Tibial nerve (tissue), 4 donors: ENCODE results near the gene ZNFX1. TPM values are rescaled to one million over a fixed set of nuclear protein-coding genes. Genes with fewer than 3 reads are reported as not detected.

Source experiments
- DNase-seq, 2 donors: peaks; one replicate each; pipeline ENCODE4 v3.0.0-alpha.2; 2019; ENCODE audit warnings: low spot score in 2 of 2
- H3K27ac ChIP-seq, 4 donors: fragments of 200-600 bp; sonication (generic) in 3 of 4; one replicate each; pipeline ENCODE4 v1.5.1; 2017 to 2019; ENCODE audit warnings: mild to moderate bottlenecking in 1 of 4
- H3K27me3 ChIP-seq, 2 donors: fragments of 200-600 bp; sonication (generic) in 1 of 2; one replicate each; pipeline versions ENCODE4 v1.5.1 to v1.6.0; 2017 to 2019
- H3K36me3 ChIP-seq, 3 donors: fragments of 200-600 bp; sonication (generic); one replicate each; pipeline ENCODE4 v1.5.1; 2018 to 2019
- H3K4me1 ChIP-seq, 4 donors: fragments of 200-600 bp; sonication (generic) in 3 of 4; one replicate each; pipeline ENCODE4 v1.5.1; 2017 to 2019
- H3K4me3 ChIP-seq, 4 donors: fragments of 200-600 bp; sonication (generic) in 3 of 4; one replicate each; pipeline ENCODE4 v1.5.1; 2017 to 2019; ENCODE audit warnings: mild to moderate bottlenecking in 1 of 4, moderate library complexity in 1 of 4
- H3K9me3 ChIP-seq, 4 donors: fragments of 200-600 bp; sonication (generic) in 3 of 4; one replicate each; pipeline ENCODE4 v1.5.1; 2017 to 2019
- CTCF ChIP-seq, 5 experiments: fragments of 200-600 bp in 3 of 5; fragments of 450-650 bp in 2 of 5; sonication (generic) in 3 of 5; IDR thresholded peaks; one replicate each; pipeline ENCODE4 v1.5.1; 2016 to 2019; ENCODE audit warnings: antibody characterized with exemption in 5 of 5, mild to moderate bottlenecking in 3 of 5, moderate library complexity in 2 of 5
- EP300 ChIP-seq, 2 donors: sonication (generic); formaldehyde crosslinking; IDR thresholded peaks; one replicate each; pipeline ENCODE4 v1.6.1; 2017; ENCODE audit warnings: antibody characterized with exemption in 2 of 2, mild to moderate bottlenecking in 1 of 2
- POLR2A ChIP-seq, 2 donors: fragments of 450-650 bp; IDR thresholded peaks; one replicate each; pipeline ENCODE4 v1.6.1; 2017; ENCODE audit warnings: antibody characterized with exemption in 2 of 2, mild to moderate bottlenecking in 2 of 2, moderate library complexity in 2 of 2
- WGBS, 2 donors: methylation state at CpG; one replicate each; pipeline ENCODE4 v1.1.5; 2018; 5-methylcytosine and 5-hydroxymethylcytosine counted together
- total RNA-seq, 4 donors: library from RNA; depleted of rRNA; stranded (reverse); fragments of >200 nt; gene quantifications; one replicate each; pipeline ENCODE4 v1.1.0, GENCODE V29; 2016

The ZNFX1 gene
- total RNA-seq, 4 donors from 2014 or later = 35.0 to 45.2 (median 39.1) TPM

GRCh38 chr20:49273696-49274277, 4.1 kb downstream of the ZNFX1 start:
- DNase-seq = no peak

GRCh38 chr20:49272654-49273053, 5.2 kb downstream of the ZNFX1 start:
- Histone ChIP-seq H3K4me3 (no peak overlapping the region), H3K36me3 (peaks cover 0 to 76% (median 25%) of the 10 kb centered on the region in 3 donors), H3K9me3 (no peaks in the 10 kb centered on the region), H3K27ac (no peak overlapping the region), H3K27me3 (no peaks in the 10 kb centered on the region), H3K4me1 (peaks cover 0 to 71% (median 33%) of the 10 kb centered on the region in 4 donors)
- no peak for TF ChIP-seq CTCF (IDR thresholded peaks at IDR 0.05)
- no peak for TF ChIP-seq POLR2A (IDR thresholded peaks at IDR 0.05)
- no peak for TF ChIP-seq EP300 (IDR thresholded peaks at IDR 0.05)
- WGBS, 2 donors = 79 to 86% methylated on average over 1 of the region's 1 CpG
- DNase-seq = no peak

More at GRCh38 chr20:49273696-49274277, 4.1 kb downstream of the ZNFX1 start:
- H3K36me3 ChIP-seq = peaks cover 0 to 67% (median 25%) of the 10 kb centered on the region in 3 donors
- peaks cover 0 to 61% (median 29%) of the 10 kb centered on the region in 4 donors for H3K4me1 ChIP-seq
- WGBS, 2 donors = 92 to 95% methylated on average over 8 of the region's 8 CpGs
- H3K27ac ChIP-seq = no peak overlapping the region
- TF ChIP-seq EP300 (IDR thresholded peaks at IDR 0.05) = no peak
- TF ChIP-seq CTCF (IDR thresholded peaks at IDR 0.05) = no peak
- TF ChIP-seq POLR2A (IDR thresholded peaks at IDR 0.05) = no peak
- no peaks in the 10 kb centered on the region for H3K9me3 ChIP-seq
- H3K4me3 ChIP-seq = no peak overlapping the region
- no peaks in the 10 kb centered on the region for H3K27me3 ChIP-seq

GRCh38 chr20:49270736-49271135, 7.1 kb downstream of the ZNFX1 start:
- no peaks in the 10 kb centered on the region for H3K27me3 ChIP-seq
- H3K9me3 ChIP-seq = no peaks in the 10 kb centered on the region
- no peak for DNase-seq
- TF ChIP-seq CTCF (IDR thresholded peaks at IDR 0.05) (no peak), POLR2A (IDR thresholded peaks at IDR 0.05) (no peak), EP300 (IDR thresholded peaks at IDR 0.05) (no peak)
- peaks cover 0 to 81% (median 25%) of the 10 kb centered on the region in 3 donors for H3K36me3 ChIP-seq
- 94 to 98% methylated on average over 5 of the region's 5 CpGs for WGBS, 2 donors
- no peak overlapping the region for H3K4me3 ChIP-seq
- no peak overlapping the region for H3K27ac ChIP-seq
- H3K4me1 ChIP-seq = peaks cover 0 to 73% (median 28%) of the 10 kb centered on the region in 4 donors

GRCh38 chr20:49270177-49270576, 7.7 kb downstream of the ZNFX1 start:
- no peak overlapping the region for H3K4me3 ChIP-seq

GRCh38 chr20:49268600-49269365, 9.1 kb downstream of the ZNFX1 start:
- DNase-seq = no peak
- peaks cover 0 to 63% (median 21%) of the 10 kb centered on the region in 4 donors for H3K4me1 ChIP-seq
- 88 to 100% methylated on average over 1 of the region's 1 CpG for WGBS, 2 donors
- H3K27me3 ChIP-seq = no peaks in the 10 kb centered on the region
- H3K36me3 ChIP-seq = peaks cover 0 to 83% (median 22%) of the 10 kb centered on the region in 3 donors
- H3K9me3 ChIP-seq = no peaks in the 10 kb centered on the region
- TF ChIP-seq POLR2A (IDR thresholded peaks at IDR 0.05) (no peak), CTCF (IDR thresholded peaks at IDR 0.05) (no peak), EP300 (IDR thresholded peaks at IDR 0.05) (no peak)
- no peak overlapping the region for H3K4me3 ChIP-seq
- H3K27ac ChIP-seq = no peak overlapping the region

More at GRCh38 chr20:49270177-49270576, 7.7 kb downstream of the ZNFX1 start:
- no peak for DNase-seq
- H3K27ac ChIP-seq = no peak overlapping the region
- no peaks in the 10 kb centered on the region for H3K27me3 ChIP-seq
- H3K9me3 ChIP-seq = no peaks in the 10 kb centered on the region
- H3K36me3 ChIP-seq = peaks cover 0 to 81% (median 25%) of the 10 kb centered on the region in 3 donors
- H3K4me1 ChIP-seq = peaks cover 0 to 68% (median 23%) of the 10 kb centered on the region in 4 donors
- WGBS, 2 donors = 72 to 87% methylated on average over 7 of the region's 7 CpGs
- TF ChIP-seq POLR2A (IDR thresholded peaks at IDR 0.05) = no peak
